HG03342 (cell line): ENCODE results near the gene USF3.
A peak's percentile ranks its signal among the peaks of the same experiment; 100 is the strongest.

Experiments
- ATAC-seq: cut with Tn5 transposase; IDR thresholded peaks from one replicate; pipeline ENCODE4 v1.9.1; 2021; ENCODE audit warnings: mild to moderate bottlenecking, moderate library complexity; ENCODE audit not compliant: unreplicated experiment

Gene USF3

GRCh38 chr3:113620091-113620490, 76.4 kb downstream of the USF3 start:
- no peak for ATAC-seq

GRCh38 chr3:113617726-113618125, 78.7 kb downstream of the USF3 start:
- ATAC-seq, result no peak

- no peak for ATAC-seq
These were observed 80.5 kb downstream of the USF3 start for GRCh38 chr3:113615976-113616375.

GRCh38 chr3:113614402-113614801, 82.0 kb downstream of the USF3 start:
- ATAC-seq, result no peak

GRCh38 chr3:113607219-113607596, 89.2 kb downstream of the USF3 start:
- peak; percentile 7 for ATAC-seq

DNA sequence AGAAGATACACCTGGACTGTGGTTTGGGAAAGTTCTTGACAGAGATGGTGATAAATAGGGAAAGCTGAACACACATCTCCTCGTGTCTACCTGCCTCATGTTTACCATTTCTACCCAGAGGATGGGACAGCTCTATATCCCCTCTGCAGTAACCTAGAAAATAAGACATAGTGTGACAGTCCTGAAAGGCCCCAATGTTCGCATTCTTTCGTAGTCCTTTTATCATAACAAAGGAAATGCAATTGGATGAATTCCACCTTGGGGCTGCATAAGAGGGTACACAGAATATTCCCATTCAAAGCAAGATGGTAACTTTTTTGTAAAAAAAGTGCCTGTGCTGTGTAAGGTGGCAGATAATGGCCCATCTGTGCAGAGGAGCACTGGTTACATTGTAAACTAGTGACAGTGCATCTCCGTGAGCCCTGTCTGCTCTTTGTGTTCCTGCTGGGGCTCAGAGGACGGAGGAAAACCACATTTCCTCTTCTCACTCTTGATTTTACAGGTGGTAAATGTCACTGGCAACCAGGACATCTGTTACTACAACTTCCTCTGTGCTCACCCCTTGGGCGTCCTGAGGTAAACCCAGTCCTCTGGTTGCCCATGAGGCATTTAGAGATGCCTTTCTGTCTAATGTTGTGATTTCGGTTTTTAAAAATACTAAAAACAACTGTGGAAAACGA, 89.8 kb downstream of the USF3 start:
- peak; percentile 99 for ATAC-seq

DNA sequence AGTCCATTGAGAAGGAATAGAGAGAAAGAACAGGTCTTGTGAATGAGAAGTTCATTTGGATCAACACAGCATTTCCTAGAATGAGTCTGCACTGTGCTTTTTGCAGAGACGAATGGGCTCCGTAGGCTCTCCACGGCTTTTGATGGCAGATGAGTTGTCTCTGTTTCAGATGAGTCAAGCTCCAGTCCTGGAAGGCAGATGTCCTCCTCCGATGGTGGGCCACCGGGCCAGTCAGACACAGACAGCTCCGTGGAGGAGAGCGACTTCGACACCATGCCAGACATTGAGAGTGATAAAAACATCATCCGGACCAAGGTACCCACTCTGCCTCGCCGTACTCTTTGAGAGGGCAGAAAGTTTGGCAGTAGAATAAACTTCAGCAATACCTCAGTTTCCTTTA, 93.6 kb downstream of the USF3 start:
- no peak for ATAC-seq

GRCh38 chr3:113602256-113602655, 94.2 kb downstream of the USF3 start:
- ATAC-seq, result no peak

- ATAC-seq, result no peak
These were observed 95.2 kb downstream of the USF3 start for GRCh38 chr3:113601240-113601639.

- no peak for ATAC-seq
These were observed 95.8 kb downstream of the USF3 start for GRCh38 chr3:113600418-113601182.
